Coronary artery (tissue), 2 donors: ENCODE results near the gene C14orf180.

Experiments used
- DNase-seq: peaks from one replicate; pipeline ENCODE4 v3.0.0-alpha.2; 2017; ENCODE audit warnings: low spot score
- H3K27ac ChIP-seq, 2 donors: fragments of 200-600 bp; sonication (generic); one replicate each; pipeline ENCODE4 v1.5.1; 2016 to 2019
- H3K4me3 ChIP-seq: fragments of 200-600 bp; sonication (generic); 2 replicates; pipeline ENCODE4 v1.5.1; 2016; ENCODE audit warnings: mild to moderate bottlenecking, moderate library complexity
- CTCF ChIP-seq: fragments of 200-600 bp; sonication (generic); IDR thresholded peaks from one replicate; pipeline ENCODE4 v1.5.1; 2019; ENCODE audit warnings: antibody characterized with exemption

C14orf180 gene

GRCh38 chr14:104586832-104587620 is 7.5 kb downstream of the C14orf180 start:
- no peak for TF ChIP-seq CTCF
- H3K27ac ChIP-seq, result peak overlapping the region; percentile 80 to 89
- peak; percentile 83 for DNase-seq

GRCh38 chr14:104587641-104588040 is 8.1 kb downstream of the C14orf180 start:
- H3K4me3 ChIP-seq, result no peak overlapping the region
- DNase-seq, result no peak
- H3K27ac ChIP-seq, result peak overlapping the region in 1 of 2 donors; percentile 80
- TF ChIP-seq CTCF, result no peak

More at GRCh38 chr14:104586832-104587620, 7.5 kb downstream of the C14orf180 start:
- no peak overlapping the region for H3K4me3 ChIP-seq

- TF ChIP-seq CTCF, result no peak
- no peak for DNase-seq
- H3K4me3 ChIP-seq, result no peak overlapping the region
Measured at GRCh38 chr14:104588066-104588857, 8.7 kb downstream of the C14orf180 start.

GRCh38 chr14:104589338-104590195 is 10.0 kb downstream of the C14orf180 start:
- TF ChIP-seq CTCF, result no peak
- DNase-seq, result no peak
- Histone ChIP-seq H3K27ac (no peak overlapping the region), H3K4me3 (no peak overlapping the region)

More at GRCh38 chr14:104588066-104588857, 8.7 kb downstream of the C14orf180 start:
- H3K27ac ChIP-seq, result no peak overlapping the region

- Histone ChIP-seq H3K4me3 (no peak overlapping the region), H3K27ac (no peak overlapping the region)
- no peak for TF ChIP-seq CTCF
- no peak for DNase-seq
Measured at GRCh38 chr14:104590240-104590965, 10.8 kb downstream of the C14orf180 start.

GRCh38 chr14:104591031-104591430 is 11.5 kb downstream of the C14orf180 start:
- DNase-seq, result no peak
- no peak overlapping the region for H3K4me3 ChIP-seq
- no peak overlapping the region for H3K27ac ChIP-seq
- no peak for TF ChIP-seq CTCF
